GM12865 (cell line): ENCODE measurements around the gene GPR50.

Experiments
- DNase-seq: peaks from one replicate; pipeline ENCODE4 v3.0.0; 2010; ENCODE audit warnings: low read depth
- H3K4me3 ChIP-seq: 2 replicates; pipeline ENCODE4 v1.5.1; 2011; ENCODE audit warnings: mild to moderate bottlenecking, low read depth, low read length, control low read depth
- CTCF ChIP-seq: IDR thresholded peaks from 2 replicates; pipeline ENCODE4 v1.5.1; 2011; ENCODE audit warnings: low read length, control low read depth, low read depth, inconsistent platforms; ENCODE audit not compliant: insufficient read depth; ENCODE audit errors: missing control alignments

GPR50 gene

GRCh38 chrX:151167791-151168345 is 8.5 kb upstream of the GPR50 start:
- no peak for DNase-seq
- no peak overlapping the region for H3K4me3 ChIP-seq
- no peak for TF ChIP-seq CTCF

DNA sequence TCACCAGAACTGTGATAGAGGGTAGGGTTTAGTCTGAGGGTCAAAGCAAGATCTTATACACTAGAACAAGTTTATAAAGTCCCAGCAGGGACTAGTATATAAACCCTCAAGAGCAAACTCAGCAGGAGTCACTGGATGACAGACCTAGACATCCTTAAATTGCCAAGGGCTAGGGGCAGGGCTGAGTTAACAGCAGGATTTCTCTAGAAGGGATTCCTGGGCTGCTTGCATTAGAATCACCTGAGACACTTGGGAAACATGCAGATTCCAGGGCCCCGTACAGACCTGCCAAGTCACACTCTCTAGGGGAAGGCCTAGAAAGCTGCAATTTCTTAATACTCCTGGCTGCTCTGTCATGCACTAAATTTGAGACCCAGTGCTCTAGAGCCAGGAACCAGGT is 6.6 kb upstream of the GPR50 start:
- DNase-seq, result no peak

GRCh38 chrX:151174581-151175282 is 1.7 kb upstream of the GPR50 start:
- no peak for TF ChIP-seq CTCF
- H3K4me3 ChIP-seq, result no peak overlapping the region
- DNase-seq, result no peak

More for the DNA sequence above, 6.6 kb upstream of the GPR50 start:
- TF ChIP-seq CTCF, result no peak
- H3K4me3 ChIP-seq, result no peak overlapping the region

GRCh38 chrX:151175283-151176062 is 911 bp upstream of the GPR50 start:
- H3K4me3 ChIP-seq, result no peak overlapping the region
- DNase-seq, result no peak
- TF ChIP-seq CTCF, result no peak

DNA sequence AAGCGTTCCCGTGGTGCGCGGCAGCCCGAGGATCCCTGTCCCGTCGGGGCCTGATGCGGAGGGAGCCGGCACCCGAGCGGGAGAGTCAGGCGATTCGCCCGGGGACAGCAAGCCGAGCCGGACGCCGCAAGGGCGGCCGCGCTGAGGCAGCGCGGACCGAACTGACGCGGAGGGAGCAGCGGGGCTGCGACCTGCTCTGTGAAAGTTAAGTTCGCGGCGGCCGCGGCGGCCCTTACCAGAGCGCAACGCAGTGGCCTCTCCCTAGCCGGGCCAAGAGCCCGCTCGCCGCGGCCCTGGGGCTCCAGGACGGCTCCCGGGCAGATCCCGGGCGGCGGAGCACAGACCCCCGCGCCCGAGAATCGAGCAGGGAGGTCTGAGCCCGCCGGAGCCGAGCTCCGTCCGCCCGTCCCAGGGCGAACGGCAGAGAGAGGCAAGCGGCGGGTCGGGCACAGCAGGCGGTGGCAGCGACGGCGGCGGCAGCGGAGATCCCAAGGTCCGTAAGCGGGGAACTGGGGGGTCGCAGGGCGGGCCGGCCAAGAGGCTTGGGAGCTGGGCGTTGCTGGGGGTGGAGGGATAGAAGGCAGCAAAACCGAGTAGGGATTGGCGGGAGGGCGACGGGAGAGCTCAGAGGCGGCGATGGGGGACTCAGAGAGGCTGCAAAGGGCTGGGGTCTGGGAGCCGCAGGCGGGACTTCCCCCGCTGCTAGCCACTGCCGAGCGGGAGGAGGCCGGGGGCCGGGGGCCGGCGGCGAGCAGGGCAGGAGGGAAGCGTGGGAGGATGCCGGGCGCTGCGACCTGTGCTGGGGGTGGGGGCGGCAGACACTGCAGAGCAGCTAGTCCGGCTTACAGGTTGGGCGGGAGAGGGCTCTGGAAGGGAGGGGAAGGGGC is 1.0 kb downstream of the GPR50 start:
- no peak for DNase-seq
- H3K4me3 ChIP-seq, result no peak overlapping the region
- TF ChIP-seq CTCF, result no peak

DNA sequence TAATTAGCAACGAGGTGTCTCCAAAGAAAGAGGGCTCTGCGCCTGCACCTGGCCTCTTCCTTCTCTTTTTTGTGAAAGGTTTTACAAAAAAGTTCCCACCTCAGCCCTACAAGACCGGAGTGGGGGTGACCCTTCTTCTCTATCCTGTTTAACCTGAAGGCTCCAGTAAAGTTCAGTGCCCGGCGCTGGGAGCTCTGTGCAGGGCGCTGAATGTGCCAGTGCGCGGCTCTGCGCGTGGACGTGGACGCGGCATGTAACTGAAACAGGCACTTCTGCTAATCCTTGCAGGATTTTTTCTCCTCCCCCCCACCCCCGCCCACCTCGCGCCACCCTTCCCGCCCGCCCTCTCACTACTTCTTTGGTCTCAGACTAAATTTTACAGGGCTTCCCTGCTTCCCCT is 2.4 kb downstream of the GPR50 start:
- TF ChIP-seq CTCF, result no peak
- H3K4me3 ChIP-seq, result no peak overlapping the region
- no peak for DNase-seq
